ENCODE results near the gene ATP11A.

DNA sequence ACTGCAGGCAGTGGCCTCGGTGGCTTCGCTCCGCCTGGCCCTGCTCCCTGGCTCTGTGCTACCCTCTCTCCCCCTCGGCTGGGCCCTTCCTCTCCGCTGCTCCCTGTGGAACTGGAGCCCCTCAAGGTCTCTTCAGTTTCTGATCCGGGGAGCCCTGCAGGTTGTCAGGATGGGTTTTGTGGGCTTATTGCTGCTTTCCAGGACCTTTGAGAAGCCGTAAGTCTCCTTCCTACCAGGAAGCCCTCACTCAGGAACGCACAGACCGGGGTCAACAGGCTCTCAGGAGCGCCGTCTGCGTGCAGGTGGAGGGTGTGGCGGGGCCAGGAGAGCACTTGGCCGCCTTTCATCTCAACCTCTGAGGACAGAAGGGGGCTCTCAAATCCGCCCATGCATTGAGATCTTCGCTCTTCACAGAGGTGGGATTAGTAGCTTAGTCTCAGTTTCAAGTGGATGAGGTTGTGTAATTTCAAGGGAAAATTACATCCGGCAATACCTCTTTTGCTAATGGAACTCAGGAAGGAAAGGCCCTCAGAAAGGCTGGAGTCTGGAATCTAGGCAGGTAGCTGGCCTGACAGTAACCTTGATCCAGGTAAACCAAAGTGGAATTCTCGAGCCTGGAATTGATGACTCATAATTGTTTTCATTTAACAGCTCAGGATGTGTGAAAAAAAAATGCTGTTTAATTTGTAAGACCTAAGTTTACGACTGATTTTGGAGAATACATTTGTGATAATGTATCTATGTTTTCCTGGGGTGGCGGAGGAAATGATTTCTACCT is 102.0 kb downstream of the ATP11A start:
- TF ChIP-seq EZH2phosphoT487 (IDR thresholded peaks at IDR 0.05; ENCODE audit: insufficient read depth, low read depth): no peak
- no peak for TF ChIP-seq EZH2 (IDR thresholded peaks at IDR 0.05; ENCODE audit: insufficient read depth, poor library complexity, severe bottlenecking)
